Stimulated activated CD8-positive, alpha-beta memory T cell treated with anti-CD3 and anti-CD28 coated beads, Interleukin-12 subunit alpha, Interleukin-12 subunit beta, amount 100 ng/mL, for 1 hour (primary cell): Measurements from ENCODE around the gene CEP170.
"Not testable (repeated sequence)": the region's sequence is repeated elsewhere in the genome, so short reads cannot be mapped to it uniquely, and the experiment has no call there.

Source experiments
- DNase-seq: peaks from one replicate; pipeline ENCODE4 v3.0.0-alpha.2; 2020; ENCODE audit warnings: low read depth

The CEP170 gene

DNA sequence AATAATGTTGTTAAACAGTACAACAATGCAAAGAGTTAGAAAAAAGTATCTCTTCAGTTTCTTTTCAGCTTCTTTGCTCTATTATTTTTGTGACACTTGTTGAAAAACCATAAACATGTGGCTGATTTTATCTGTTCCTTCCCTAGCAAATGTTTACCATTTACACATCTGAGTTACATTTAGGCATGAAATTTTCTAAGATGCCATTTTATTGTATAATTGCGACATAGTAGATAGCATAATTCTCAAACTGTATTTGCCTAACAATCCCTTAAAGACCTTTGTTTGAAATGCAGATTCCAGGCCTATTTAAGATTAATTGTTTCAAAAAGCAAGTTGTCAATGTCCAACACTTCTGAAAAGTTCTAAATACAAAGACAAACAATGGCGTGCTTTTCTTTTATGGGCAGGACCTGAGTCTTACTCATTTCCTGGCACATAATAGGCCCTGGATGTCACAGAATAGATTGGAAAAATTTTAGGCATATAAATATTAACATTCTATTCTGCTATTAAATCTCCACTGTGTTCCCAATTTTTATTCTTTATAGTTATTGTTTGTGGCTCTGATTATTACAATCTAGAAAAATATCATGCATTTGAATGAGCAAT is 81.2 kb downstream of the CEP170 start:
- not testable (repeated sequence) for DNase-seq

DNA sequence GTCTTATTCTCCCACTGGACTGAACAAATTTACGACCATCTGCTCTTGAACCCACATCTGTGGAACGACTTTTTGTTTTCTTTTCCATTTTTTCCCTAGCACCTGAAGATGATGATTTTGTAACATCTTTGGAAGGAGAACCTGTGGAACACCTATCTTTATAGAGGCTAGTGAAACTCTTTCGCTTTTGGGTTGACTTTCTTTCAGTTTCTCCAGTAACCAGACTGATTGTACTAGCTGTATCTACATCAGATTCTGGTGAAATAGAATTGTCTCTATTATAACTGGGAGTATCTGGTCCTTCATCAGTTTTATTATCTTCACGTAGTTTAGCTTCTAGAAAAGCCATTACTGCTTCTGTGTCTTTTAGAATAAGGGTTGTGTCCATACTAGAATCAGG is 90.2 kb downstream of the CEP170 start:
- not testable (repeated sequence) for DNase-seq

DNA sequence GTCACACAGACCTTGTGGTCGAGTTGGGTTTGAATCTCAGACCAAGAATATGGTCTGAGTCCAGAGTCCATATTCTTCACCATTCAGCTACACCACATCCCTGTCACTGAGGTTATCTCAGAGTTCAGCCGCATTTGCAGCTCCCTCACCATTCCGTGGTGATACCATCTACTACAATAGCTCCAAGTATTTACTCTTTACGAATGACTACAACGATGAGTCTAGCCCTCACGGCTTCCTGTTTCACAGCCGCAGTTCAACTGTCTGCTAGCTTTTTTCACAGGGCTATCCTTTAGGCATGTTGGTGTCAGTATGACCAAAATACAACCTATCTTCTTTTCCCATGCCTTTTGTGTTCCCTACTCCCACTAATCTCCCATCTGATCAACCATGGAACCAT is 104.2 kb downstream of the CEP170 start:
- not testable (repeated sequence) for DNase-seq

DNA sequence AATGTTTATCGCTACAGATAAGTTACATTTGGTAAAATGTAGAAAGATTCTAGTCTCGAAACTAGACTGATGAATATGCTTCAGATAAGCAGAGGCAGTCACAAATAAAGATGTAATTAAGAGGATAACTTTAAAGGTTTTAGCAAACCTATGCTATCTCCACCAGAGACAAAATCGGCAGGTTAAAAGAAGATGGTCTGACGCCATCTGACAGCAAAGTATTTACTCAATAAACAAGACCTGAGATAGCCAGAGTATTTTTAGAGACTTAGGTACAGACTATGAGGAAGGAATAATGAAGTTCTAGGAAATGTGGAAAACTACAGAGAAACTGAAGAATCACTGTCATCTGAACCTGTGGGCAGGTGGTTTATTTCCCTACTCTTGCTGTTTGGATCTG is 106.0 kb downstream of the CEP170 start:
- DNase-seq, result not testable (repeated sequence)

DNA sequence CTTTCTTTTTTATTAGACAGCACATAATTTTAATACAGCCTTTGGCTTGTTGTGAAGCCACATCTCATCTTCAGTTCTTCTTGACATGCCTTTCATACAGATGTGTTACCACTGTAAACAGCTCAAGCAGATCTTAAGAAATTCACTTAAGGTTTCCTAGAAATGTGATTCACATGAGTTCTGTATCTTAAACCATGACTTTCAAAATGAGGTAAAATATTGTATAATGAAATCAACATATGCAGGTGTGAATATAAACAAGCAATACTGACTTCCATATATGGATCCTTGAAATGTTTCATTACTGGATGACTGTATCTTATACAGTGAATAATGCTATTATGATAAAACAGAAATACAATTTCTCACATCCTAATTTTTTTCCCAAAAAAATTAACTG is 107.7 kb downstream of the CEP170 start:
- not testable (repeated sequence) for DNase-seq

DNA sequence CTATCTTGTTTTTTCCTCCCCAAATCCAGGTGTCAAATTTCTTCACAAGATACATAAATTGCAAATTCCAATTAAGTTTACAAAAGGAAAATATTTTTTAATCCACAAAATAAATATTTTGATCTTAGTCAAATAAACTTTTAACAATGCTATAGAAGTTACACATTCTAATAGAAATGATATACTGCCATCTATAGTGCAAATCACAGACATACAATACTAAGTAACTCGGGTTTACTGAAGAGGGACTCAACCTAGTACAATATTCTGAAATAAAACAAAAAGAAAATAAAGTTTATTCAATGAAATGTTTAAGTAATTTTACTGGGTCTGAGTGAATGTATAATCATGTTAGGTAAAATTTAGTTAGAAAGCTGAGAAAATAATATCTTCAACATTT is 114.6 kb downstream of the CEP170 start:
- DNase-seq, result not testable (repeated sequence)

DNA sequence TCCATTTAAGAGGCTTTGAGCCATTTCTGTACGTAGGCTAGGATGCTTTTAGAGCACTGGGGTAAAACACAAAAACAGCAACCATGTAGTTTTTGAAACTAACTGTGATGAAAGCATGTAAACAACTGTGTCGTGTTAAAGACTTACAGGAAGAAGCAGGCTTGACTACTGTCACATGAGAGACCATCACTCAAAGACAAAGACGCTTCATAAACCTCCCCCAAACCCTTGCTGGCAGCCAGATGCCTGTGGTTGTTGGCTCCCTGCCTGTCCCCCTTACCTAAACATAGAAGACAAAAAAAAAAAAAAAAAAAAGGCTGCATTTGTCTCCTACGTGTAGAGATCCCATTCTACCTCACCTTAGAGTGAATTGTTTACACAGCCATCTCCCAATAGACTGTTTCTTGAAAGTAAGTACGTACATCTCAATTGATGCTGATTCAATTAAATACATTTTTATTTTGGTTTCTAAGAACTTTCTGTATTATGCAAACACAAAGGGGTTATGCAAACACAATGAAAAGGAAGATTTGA is 132.1 kb downstream of the CEP170 start:
- DNase-seq, result not testable (repeated sequence)

DNA sequence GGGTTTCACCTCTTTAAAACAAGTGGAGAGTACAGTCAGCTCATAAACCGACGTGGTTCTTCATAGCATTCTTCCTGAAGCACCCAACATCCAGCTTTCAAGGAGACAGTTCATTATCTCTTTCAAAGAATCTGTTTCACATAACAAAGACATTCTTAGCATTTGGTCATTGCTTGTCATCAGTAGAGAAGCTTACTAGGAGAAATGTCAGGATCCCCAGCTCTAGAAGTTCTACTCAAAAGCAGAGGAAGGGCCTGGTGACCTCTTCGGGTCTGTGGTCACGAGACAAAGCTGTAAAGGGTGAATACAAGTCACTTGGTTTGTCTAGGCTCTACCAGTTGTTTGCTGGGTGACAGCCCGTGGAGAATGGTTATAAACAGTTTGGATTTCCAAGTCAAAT is 133.1 kb downstream of the CEP170 start:
- not testable (repeated sequence) for DNase-seq

DNA sequence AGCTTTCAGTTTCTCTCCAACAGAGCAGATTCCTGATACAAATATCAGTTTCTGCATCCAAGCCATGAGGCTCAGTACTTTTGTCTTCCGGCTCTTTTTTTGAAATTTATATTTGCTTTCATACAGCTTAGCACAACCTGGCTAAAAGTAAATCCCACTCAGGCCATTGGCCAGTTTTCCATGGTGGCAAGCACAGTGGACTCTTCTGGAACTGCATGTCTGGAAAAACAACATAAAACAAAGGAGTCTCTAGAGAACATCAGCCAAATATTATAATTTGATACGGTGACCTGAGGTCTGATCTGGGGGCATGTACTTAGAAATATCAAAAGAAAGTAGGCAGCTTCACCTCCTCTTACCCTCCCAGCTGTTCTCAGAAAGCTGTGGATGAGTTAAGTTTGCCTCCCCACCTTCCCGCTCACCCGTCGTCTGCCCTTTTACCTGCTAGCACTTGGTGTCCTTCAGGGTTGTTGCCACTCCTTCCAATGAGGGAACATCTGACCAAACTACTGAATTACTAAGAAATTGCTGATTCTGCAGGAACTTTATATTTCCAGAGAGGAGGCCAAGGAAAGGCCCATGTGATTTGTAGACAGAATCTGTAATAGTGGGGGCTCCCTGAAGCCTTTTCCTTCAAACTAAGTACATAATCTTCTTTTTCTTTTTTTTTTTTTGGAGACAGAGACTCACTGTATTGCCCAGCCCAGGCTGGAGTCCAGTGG is 136.3 kb downstream of the CEP170 start:
- not testable (repeated sequence) for DNase-seq

DNA sequence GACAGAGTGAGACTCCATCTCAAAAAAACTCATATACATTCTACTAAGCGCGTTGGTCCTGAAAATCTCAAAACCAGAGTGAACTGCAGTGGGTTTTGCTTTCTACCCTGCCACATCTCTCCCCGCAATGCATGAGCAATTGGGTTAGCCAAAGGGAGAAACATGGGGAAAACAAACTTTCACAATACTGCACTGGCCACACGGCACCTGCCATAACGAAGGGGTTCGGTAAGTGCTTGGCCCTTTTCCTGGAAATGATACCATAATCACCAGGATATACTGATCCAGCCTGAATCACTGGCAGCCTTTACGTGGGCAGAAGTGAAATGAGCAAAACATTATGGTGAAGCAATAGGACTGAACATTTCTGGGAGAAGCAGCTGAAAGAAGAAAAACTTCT is 138.9 kb downstream of the CEP170 start:
- DNase-seq, result not testable (repeated sequence)

DNA sequence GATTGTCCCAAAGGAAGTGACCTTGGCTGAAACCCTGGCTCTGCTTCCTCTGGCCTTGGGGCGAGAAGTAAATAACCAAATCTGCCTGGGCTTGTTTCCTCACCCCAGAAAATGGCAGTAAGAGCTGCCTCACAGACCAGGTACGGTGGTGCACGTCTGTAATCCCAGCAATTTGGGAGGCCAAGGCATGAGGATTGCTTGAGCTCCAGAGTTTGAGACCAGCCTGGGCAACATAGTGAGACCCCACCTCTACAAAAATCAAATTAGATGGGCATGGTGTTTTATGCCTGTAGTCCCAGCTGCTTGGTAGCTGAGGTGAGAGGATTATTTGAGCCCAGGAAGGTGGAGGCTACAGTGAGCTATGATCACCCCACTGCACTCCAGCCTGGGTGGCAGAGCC is 140.3 kb downstream of the CEP170 start:
- not testable (repeated sequence) for DNase-seq

DNA sequence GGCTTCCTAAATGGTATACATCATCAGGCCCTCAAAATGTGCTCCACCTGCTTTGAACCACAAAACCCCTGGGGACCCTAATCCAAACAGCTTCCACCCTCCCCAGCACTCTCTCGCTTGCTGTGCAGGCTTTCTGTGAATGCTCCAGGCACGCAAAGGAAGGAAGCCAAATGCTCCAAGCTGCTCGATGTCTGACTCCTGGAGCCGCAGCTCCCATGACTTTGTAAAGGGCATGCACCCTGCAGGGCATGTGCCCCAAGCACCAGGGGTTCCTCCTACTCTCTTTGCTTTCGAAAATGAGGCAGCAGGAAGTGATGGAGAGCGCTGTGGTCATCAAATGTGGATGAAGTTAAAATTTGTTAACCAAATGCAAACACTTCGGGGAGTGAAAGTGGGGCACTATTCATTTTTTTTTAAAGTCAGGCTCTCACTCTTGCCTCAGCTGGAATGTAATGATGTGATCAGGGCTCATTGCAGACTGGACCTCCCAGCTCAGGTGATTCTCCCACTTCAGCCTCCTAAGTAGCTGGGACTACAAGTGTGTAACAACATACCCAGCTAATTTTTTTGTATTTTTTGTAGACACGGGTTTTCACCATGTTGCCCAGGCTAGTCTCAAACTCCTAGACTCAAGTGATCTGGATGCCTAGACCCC is 140.9 kb downstream of the CEP170 start:
- not testable (repeated sequence) for DNase-seq

DNA sequence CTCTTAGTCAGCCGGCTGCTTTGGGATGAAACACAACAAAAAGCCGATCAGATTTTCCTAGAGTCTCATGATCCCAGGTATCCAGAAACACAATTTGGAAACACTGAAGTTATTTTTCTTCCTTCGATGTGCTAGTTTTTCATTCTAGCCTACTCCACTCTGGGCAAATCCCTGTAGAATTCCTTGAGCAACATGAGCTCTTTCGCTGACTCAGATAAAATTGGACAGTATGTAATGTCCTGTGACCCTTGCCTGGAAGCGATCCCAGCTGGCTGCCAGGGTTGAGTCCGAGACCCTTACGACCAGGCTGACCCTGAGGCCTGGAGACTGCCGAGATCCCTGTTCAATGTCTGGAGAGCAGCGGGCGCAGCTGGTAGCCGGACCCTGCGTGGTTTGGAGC is 147.9 kb downstream of the CEP170 start:
- not testable (repeated sequence) for DNase-seq

DNA sequence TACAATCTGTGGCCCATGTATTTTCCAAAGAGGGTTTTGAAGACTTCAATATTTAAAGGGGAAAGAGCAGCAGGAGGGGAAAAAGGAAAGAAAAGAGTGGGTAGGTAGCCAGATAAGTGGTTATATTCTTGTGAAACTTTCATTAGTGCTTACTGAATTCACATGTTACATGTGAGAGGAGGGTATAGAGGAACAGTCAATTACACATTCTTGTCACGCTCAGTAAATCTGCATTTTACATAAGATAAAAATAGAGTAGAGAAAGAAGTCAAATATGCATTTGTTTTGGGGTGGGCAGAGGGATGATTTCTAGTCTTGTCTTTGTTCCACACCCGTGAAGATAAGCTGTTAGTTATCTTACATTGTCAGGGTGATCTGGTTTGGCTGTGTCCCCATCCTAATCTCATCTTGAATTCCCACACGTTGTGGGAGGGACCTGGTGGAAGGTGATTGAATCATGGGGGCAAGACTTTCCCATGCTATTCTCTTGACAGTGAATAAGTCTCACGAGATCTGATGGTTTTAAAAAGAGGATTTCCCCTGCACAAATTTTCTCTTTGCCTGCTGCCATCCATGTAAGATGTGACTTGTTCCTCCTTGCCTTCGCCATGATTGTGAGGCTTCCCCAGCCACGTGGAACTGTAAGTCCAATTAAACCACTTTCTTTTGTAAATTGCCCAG is 149.3 kb downstream of the CEP170 start:
- not testable (repeated sequence) for DNase-seq

DNA sequence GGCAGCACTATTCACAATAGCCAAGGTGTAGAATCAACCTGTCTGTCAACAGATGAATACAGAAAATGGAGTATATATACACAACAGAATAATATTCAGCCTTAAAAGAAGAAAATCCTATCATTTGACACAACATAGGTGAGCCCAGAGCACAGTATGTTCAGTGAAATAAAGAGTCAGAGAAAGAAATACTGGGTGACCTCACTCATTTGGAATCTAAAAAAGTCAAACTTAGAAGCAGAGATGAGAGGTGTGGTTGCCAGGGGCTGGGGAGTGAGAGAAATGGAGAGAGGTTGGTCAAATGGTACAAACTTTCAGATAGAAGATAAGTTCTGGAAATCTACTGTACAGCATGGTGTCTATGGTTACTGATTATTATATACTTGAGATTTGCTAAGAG is 150.0 kb downstream of the CEP170 start:
- not testable (repeated sequence) for DNase-seq

DNA sequence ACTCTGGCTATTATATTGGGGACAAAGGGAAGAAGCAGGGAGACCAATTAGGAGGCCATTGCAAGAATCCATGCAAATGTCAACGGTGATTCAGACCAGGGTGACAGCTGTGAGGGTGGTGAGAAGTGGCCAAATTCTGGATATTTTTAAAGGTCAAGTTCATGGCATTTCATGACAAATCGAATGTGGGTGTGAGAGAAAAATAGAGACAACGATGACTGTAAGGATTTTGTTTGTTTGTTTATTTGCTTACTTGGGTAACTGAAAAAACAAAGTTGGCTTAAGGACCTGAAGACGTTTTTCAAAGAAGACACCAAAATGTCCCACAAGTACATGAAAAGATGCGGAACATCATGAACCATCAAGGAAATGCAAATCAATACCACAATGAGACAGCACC is 150.6 kb downstream of the CEP170 start:
- DNase-seq, result not testable (repeated sequence)

DNA sequence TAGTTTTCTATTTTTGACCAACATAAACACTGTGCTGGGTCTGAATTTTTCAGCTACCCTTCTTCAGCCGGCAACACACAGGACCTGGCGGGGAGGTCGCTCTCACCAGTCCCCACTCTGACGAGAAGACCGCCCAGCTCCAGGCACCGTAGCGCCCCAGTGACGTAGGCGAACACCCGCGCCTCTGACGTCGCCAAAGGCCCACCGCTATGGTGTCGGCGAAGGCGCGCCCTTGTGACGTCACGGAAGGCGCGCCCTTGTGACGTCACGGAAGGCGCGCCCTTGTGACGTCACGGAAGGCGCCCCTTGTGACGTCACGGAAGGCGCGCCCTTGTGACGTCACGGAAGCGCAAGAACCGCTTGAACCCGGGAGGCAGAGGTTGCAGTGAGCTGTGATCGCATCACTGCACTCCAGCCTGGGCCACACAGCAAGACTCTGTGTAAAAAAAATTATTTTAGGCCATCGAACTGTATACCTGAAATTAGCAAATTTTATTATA is 153.5 kb downstream of the CEP170 start:
- peak; percentile 54 for DNase-seq

DNA sequence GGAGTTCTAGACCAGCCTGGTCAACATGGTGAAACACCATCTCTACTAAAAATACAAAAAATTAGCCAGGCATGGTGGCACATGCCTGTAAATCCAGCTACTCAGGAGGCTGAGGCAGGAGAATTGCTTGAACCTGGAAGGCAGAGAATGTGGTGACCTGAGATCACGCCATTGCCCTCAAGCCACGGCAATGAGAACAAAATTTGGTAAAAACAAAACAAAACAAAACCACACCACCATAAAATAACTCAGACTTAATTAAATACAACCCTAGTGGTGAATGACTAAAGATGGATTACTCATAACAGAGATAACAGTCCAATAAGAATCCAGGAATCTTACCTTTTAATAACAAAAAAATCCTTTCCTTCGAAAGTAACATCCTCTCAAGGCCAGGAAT is 167.7 kb downstream of the CEP170 start:
- DNase-seq, result not testable (repeated sequence)
